Thyroid gland (tissue), 4 donors: Measurements from ENCODE around the gene ABCC1. TPM values are rescaled to one million over a fixed set of nuclear protein-coding genes. Genes with fewer than 3 reads are reported as not detected.

Experiments
- DNase-seq, 2 donors: peaks; one replicate each; pipeline ENCODE4 v3.0.0-alpha.2; 2019
- H3K27ac ChIP-seq, 3 donors: fragments of 200-600 bp; sonication (generic); 1 replicate in 2 of 3; 2 replicates in 1 of 3; pipeline ENCODE4 v1.5.1; 2016 to 2019; ENCODE audit warnings: mild to moderate bottlenecking in 1 of 3, moderate library complexity in 1 of 3
- H3K27me3 ChIP-seq: fragments of 200-600 bp; sonication (generic); one replicate; pipeline ENCODE4 v1.5.1; 2019
- H3K36me3 ChIP-seq, 2 donors: fragments of 200-600 bp; sonication (generic); one replicate each; pipeline ENCODE4 v1.5.1; 2016 to 2019
- H3K4me1 ChIP-seq, 2 donors: fragments of 200-600 bp; sonication (generic); one replicate each; pipeline ENCODE4 v1.5.1; 2017 to 2019
- H3K4me3 ChIP-seq, 3 donors: fragments of 200-600 bp; sonication (generic); replicated peaks in 1 of 3; 1 replicate in 2 of 3; 2 replicates in 1 of 3; pipeline ENCODE4 v1.5.1; 2016; ENCODE audit warnings: mild to moderate bottlenecking in 1 of 3
- H3K9me3 ChIP-seq: fragments of 200-600 bp; sonication (generic); one replicate; pipeline ENCODE4 v1.5.1; 2017
- CTCF ChIP-seq, 6 experiments: fragments of 200-600 bp in 3 of 6; fragments of 450-650 bp in 3 of 6; sonication (generic) in 3 of 6; IDR thresholded peaks; one replicate each; pipeline ENCODE4 v1.5.1; 2016 to 2019; ENCODE audit warnings: antibody characterized with exemption in 6 of 6, mild to moderate bottlenecking in 2 of 6, inconsistent platforms in 1 of 6, moderate library complexity in 1 of 6
- POLR2A ChIP-seq, 2 donors: fragments of 450-650 bp; IDR thresholded peaks; one replicate each; pipeline ENCODE4 v1.6.1; 2017; ENCODE audit warnings: antibody characterized with exemption in 2 of 2, mild to moderate bottlenecking in 2 of 2, moderate library complexity in 1 of 2
- WGBS, 2 donors: methylation state at CpG; one replicate each; pipeline ENCODE4 v1.1.5; 2017; 5-methylcytosine and 5-hydroxymethylcytosine counted together
- intact Hi-C: fragments of 100-400 bp; cut with DNase I; formaldehyde crosslinking; loops from one replicate; pipeline ENCODE4 v1.15.1; 2023
- total RNA-seq, 4 donors: library from RNA; depleted of rRNA; stranded (reverse); fragments of >200 nt; gene quantifications; one replicate each; pipeline ENCODE4 v1.2.3, GENCODE V29; 2016

Gene ABCC1
- total RNA-seq, 4 donors from 2014 or later, result 42.7 to 76.7 (median 70.1) TPM

- Histone ChIP-seq H3K27ac (peak overlapping the region; percentile 83 to 96 (median 87)), H3K9me3 (no peaks in the 10 kb centered on the region), H3K36me3 (no peaks in the 10 kb centered on the region), H3K4me1 (peaks cover 14 to 22% of the 10 kb centered on the region in 2 donors), H3K4me3 (peak overlapping the region in 2 of 3 donors; percentile 78 to 86), H3K27me3 (no peaks in the 10 kb centered on the region)
- intact Hi-C loops, result no loop called here
- no peak for TF ChIP-seq POLR2A (IDR thresholded peaks at IDR 0.05)
- TF ChIP-seq CTCF (IDR thresholded peaks at IDR 0.05), result no peak
- no peak for DNase-seq
Measured at GRCh38 chr16:15950869-15951268, 1.5 kb downstream of the ABCC1 start.

GRCh38 chr16:15951852-15952251 lies 2.4 kb downstream of the ABCC1 start:
- Histone ChIP-seq H3K4me3 (peak overlapping the region in 1 of 3 donors; percentile 1), H3K27ac (peak overlapping the region; percentile 51 to 96 (median 87)), H3K27me3 (no peaks in the 10 kb centered on the region), H3K4me1 (peaks cover 14 to 22% of the 10 kb centered on the region in 2 donors), H3K36me3 (no peaks in the 10 kb centered on the region), H3K9me3 (no peaks in the 10 kb centered on the region)
- no peak for DNase-seq
- 88 to 90% methylated on average over 8 of the region's 8 CpGs for WGBS, 2 donors
- no peak for TF ChIP-seq POLR2A (IDR thresholded peaks at IDR 0.05)
- no peak for TF ChIP-seq CTCF (IDR thresholded peaks at IDR 0.05)
- intact Hi-C loops, result no loop called here

GRCh38 chr16:15952265-15952711 lies 2.9 kb downstream of the ABCC1 start:
- Histone ChIP-seq H3K4me1 (peaks cover 14 to 22% of the 10 kb centered on the region in 2 donors), H3K36me3 (no peaks in the 10 kb centered on the region), H3K27ac (peak overlapping the region; percentile 51 to 96 (median 87)), H3K27me3 (no peaks in the 10 kb centered on the region), H3K4me3 (peak overlapping the region in 1 of 3 donors; percentile 1), H3K9me3 (no peaks in the 10 kb centered on the region)
- intact Hi-C loops, result no loop called here
- no peak for TF ChIP-seq CTCF (IDR thresholded peaks at IDR 0.05)
- no peak for TF ChIP-seq POLR2A (IDR thresholded peaks at IDR 0.05)
- no peak for DNase-seq
- WGBS, 2 donors, result 45 to 49% methylated on average over 5 of the region's 5 CpGs

GRCh38 chr16:15953477-15953876 lies 4.1 kb downstream of the ABCC1 start:
- intact Hi-C loops, result no loop called here
- Histone ChIP-seq H3K27me3 (no peaks in the 10 kb centered on the region), H3K36me3 (no peaks in the 10 kb centered on the region), H3K27ac (no peak overlapping the region), H3K9me3 (no peaks in the 10 kb centered on the region), H3K4me3 (no peak overlapping the region), H3K4me1 (peaks cover 22 to 26% of the 10 kb centered on the region in 2 donors)
- no peak for DNase-seq
- TF ChIP-seq POLR2A (IDR thresholded peaks at IDR 0.05), result no peak
- no peak for TF ChIP-seq CTCF (IDR thresholded peaks at IDR 0.05)
- 87 to 94% methylated on average over 8 of the region's 8 CpGs for WGBS, 2 donors

GRCh38 chr16:15953929-15954813 lies 4.8 kb downstream of the ABCC1 start:
- Histone ChIP-seq H3K4me1 (peaks cover 27 to 28% of the 10 kb centered on the region in 2 donors), H3K4me3 (no peak overlapping the region), H3K9me3 (no peaks in the 10 kb centered on the region), H3K27me3 (no peaks in the 10 kb centered on the region), H3K36me3 (no peaks in the 10 kb centered on the region), H3K27ac (no peak overlapping the region)
- WGBS, 2 donors, result 81 to 84% methylated on average over 17 of the region's 17 CpGs
- intact Hi-C loops, result no loop called here
- no peak for DNase-seq
- TF ChIP-seq POLR2A (IDR thresholded peaks at IDR 0.05) (no peak), CTCF (IDR thresholded peaks at IDR 0.05) (no peak)
